GM04503 (cell line): ENCODE data around the gene CST3.
A peak's percentile ranks its signal among the peaks of the same experiment; 100 is the strongest.
"Not testable (repeated sequence)": the region's sequence is repeated elsewhere in the genome, so short reads cannot be mapped to it uniquely, and the experiment has no call there.

Source experiments
- DNase-seq: peaks from one replicate; pipeline ENCODE4 v3.0.0-alpha.2; 2012; ENCODE audit warnings: low read depth

CST3 gene

DNA sequence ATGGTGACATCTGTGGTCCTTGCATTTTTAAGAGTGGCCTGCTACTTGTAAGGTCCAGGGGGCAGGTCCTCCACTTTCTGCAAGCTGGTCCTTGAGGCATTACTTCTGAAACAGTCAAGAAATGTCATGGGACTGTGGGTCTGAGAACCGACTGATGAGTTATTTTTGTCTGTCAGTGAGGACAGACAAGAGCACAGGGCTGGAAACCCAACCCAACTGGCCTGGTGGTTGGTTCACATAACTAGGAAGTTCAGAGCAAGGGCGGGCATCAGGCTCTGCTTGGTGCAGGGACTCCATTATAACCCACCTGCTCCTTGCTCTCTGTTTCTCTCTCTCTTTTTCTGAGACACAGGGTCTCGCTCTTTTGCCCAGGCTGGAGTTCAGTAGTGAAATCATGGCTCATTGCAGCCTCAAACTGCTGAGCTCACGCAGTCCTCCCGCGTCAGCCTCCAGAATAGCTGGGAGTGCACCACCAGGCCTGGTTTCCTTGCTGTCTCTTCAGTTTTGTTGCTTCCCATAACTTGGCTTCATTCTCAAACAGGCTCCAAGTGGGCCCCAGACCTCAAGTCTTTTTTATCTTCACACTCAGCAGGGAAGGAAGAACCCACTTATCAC lies 9.2 kb downstream of the CST3 start:
- DNase-seq: no peak

- DNase-seq: no peak
These were observed 10.3 kb downstream of the CST3 start for GRCh38 chr20:23627501-23627900.

DNA sequence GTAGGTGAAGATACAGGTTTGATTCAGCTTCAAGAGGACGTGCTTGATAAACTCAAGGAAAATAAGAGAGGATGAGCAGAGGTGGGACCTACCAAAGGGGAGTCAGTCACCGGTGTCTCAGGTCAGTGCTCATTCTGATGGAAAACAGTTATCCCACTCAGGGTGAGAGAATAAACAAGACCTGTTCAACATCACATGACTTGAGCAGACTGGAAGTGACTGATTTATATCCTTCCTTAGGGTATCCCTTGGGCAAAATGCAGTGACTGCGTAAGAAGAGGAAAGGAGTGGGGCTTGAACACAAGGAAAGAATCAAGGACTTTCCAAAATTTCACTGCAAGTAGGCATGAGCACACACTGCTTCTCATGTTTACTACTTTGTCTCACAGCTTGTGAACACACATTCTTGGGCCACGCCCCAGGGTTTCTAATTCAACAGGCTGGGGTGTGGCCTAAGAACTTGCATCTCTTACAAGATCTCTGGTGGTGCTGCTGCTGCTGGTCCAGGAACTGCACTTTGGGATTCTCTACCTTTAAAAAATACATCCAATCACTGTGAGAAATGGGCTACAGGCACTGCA lies 11.6 kb downstream of the CST3 start:
- no peak for DNase-seq

GRCh38 chr20:23625236-23625964 lies 12.4 kb downstream of the CST3 start:
- no peak for DNase-seq

- no peak for DNase-seq
These were observed 13.4 kb downstream of the CST3 start for GRCh38 chr20:23624324-23624691.

DNA sequence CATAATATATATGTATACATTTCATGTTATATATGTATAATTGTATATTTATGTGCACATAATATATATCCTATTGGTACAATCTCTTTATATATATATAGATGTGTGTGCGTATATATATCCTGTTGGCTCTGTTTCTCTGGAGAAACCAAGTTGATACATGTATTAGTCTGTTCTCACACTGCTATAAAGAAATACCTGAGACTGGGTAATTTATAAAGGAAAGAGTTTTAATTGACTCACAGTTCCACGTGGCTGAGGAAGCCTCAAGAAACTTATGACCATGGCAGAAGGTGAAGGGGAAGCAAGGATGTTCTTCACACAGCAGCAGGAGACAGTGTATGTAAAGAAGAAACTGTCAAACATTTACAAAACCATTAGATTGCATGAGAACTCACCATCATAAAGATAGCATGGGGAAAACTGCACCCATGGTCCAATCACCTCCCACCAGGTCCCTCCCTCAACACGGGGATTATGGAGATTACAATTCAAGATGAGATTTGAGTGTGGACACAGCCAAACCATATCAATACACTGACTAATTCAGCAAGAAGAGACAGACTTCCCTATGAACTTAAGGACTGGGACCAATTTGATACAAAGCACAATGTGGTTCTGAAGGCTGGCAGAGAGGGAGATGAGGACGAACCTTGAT lies 14.0 kb downstream of the CST3 start:
- DNase-seq: no peak

DNA sequence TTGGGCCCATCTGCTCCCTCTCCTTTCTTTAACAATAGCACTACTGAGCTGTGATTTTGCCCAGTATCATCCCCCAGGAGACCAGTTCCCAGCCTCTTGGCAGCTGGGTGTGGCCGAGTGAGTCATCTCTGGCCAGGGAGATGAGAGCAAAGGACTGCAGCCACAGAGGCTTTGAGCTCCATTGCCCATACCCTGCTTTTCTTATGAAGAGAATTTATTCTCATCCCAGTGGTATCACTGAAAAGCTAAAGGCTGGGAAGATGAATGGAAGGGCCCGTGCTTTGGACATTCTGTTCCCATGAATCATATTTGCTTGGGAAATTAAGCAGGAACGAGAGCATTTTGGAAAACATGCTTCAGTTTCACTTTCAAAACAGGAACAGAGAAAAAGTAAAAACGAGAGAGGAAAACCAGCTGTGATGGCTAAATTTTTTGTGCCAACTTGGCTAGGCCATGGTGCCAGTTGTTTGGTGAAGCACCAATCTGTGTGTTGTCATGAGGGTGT lies 14.9 kb downstream of the CST3 start:
- DNase-seq: peak; percentile 77

- not testable (repeated sequence) for DNase-seq
These were observed 15.4 kb downstream of the CST3 start for GRCh38 chr20:23622401-23622800.

GRCh38 chr20:23620670-23621386 lies 16.9 kb downstream of the CST3 start:
- not testable (repeated sequence) for DNase-seq

- no peak for DNase-seq
These were observed 23.6 kb downstream of the CST3 start for GRCh38 chr20:23614163-23614562.

DNA sequence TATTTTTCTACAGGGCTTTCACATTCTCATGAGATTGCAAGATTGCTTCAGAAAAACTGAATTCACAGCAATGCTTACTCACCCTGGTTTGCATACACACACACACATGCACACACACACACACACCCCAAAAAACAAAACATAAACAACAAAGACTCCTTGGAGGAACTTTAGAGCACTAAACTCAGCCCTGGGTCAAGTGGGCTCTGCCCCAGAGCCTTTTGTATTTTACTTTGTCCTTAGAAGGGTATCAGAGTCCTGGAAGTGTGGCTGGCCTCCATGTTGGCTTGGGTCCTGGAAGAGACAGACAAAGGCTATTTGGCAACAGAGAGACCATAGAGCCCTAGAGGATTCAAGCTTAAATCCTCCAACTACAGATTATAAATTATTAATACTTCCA lies 24.1 kb downstream of the CST3 start:
- no peak for DNase-seq

- DNase-seq: no peak
These were observed 25.4 kb downstream of the CST3 start for GRCh38 chr20:23612396-23612795.

- DNase-seq: no peak
These were observed 28.2 kb downstream of the CST3 start for GRCh38 chr20:23609486-23610109.

DNA sequence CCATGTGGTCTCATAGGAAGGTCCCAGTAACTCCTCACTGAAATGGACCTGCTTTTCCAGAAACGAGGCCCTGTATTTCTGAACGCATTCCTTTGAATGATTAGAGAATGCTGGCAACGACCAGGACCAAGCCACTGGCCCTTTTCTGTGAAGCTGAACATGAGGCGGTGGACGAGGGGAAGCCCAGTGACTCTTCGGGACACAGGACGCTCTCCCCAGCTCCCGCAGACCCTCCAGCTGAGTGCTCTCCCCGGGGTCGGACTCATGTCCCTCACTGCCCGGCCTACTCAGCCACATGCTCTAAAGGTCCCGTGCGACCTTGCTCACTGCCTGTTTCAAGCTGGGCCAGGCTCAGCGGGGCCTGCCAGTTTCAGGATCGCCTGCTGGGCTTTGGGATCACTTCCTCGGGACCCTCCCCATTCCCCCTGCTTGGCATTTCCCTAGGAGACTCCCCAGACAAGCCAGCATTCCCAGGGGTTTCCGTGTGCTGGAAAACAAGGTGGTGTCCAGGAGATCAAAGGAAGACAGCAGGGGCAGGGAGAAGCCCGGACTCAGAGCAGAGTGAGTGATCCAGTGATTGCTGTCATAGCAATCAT lies 29.4 kb downstream of the CST3 start:
- DNase-seq: no peak

- DNase-seq: no peak
These were observed 30.1 kb downstream of the CST3 start for GRCh38 chr20:23607497-23608245.

DNA sequence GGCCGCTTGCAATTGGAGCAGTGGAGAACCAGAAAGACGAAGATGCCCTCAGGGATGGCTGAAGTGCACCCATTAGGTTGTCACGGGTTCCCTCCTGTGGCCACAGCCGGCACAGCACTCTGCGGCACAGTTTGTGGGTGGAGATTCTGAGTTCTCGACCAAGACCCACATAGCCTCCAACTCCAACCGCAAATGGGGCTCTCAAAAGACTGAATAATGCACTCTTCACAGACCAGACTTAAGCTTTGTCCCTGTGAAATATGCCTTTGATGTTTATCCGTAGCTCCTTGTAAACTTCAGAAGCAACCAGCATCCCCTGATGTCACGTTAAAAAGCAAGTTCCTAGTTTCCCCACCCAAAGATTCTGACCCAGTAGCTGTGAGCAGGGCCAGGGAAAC lies 31.1 kb downstream of the CST3 start:
- DNase-seq: no peak

GRCh38 chr20:23605867-23606651 lies 31.7 kb downstream of the CST3 start, which contains the start of gene CST9:
TSS of gene CST9 (minus strand) at chr20:23605917. CDS start at chr20:23605864, 53 bp downstream.
- DNase-seq: no peak

DNA sequence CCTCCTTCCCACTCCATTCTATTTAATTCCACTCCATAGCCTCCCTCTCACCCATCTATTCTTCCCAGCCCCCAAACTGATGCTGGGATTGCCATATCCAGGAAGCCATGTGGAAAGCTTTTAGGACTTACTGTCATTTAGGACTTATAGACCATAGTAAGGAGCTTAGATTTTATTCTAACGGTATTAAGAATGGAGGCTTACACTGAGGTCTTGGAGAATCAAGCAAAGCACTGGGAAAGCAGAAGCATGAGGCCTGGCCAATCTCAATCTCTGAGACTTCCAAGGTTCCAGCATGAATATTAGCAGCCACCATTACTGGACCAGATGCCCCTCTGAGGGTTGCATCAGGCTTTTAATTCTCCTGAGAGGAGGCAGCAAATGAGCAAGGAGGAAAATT lies 33.4 kb downstream of the CST3 start:
- no peak for DNase-seq

DNA sequence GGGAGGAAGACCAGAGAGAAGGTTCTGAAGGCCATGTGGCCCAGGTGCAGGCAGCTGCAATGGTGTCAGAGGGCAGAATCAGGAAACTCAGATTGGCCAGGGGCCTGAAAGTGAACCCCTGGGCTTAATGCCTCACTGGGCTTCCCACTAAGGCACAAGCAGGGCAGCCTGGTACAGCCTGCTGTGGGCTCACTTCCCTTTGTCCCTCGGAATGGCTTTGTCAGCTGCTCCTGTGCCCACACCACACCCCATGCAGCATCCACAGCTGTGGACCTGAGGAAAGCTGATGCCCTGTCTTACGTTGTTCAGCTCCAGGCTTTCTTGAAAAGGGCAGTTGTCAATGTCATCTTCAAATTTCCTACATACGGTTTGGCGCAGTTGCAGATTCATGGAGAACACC lies 34.4 kb downstream of the CST3 start:
- DNase-seq: no peak

GRCh38 chr20:23602699-23603098 lies 35.1 kb downstream of the CST3 start:
- DNase-seq: no peak
